IMR-90 (cell line): ENCODE data around the gene GRK5. TPM values are rescaled to one million over a fixed set of nuclear protein-coding genes. Genes with fewer than 3 reads are reported as not detected.

Experiments
- ATAC-seq: fragments of 200-7000 bp; cut with Tn5 transposase; 2 replicates; pipeline ENCODE4 v1.9.1; 2020; ENCODE audit warnings: low read depth, mild to moderate bottlenecking, moderate library complexity
- BruUV-seq: library from RNA; stranded (reverse); fragments of 400-500 nt; replicated peaks from 2 replicates; lab custom pipeline; 2021; lab: Mats Ljungman, UMichigan
- CTCF ChIA-PET: fragments of 300-600 bp; formaldehyde crosslinking; extraction: SDS; loops from one replicate; lab custom pipeline; 2021; ENCODE audit warnings: antibody characterized with exemption; lab: Yijun Ruan, JAX
- POLR2A ChIA-PET: fragments of 300-600 bp; sonication (Branson Sonifier 250); formaldehyde crosslinking; loops from one replicate; lab custom pipeline; 2022; ENCODE audit warnings: antibody characterized with exemption; ENCODE audit not compliant: unreplicated experiment; lab: Charles Lee
- DNase-seq: peaks from one replicate; pipeline ENCODE4 v3.0.0; 2013
- H2AFZ ChIP-seq: replicated peaks from 2 replicates; pipeline ENCODE3; 2013; ENCODE audit warnings: low read length, mild to moderate bottlenecking; ENCODE audit not compliant: poor library complexity
- H2AK5ac ChIP-seq: 2 replicates; pipeline ENCODE4 v1.6.1; 2013; ENCODE audit warnings: low read depth, low read length, inconsistent platforms
- H2AK9ac ChIP-seq: replicated peaks from 2 replicates; pipeline ENCODE3; 2013; ENCODE audit warnings: mild to moderate bottlenecking, low read depth, low read length, moderate library complexity; ENCODE audit not compliant: poor library complexity
- H2BK120ac ChIP-seq: 2 replicates; pipeline ENCODE4 v1.6.1; 2013; ENCODE audit warnings: low read depth, low read length, inconsistent platforms
- H2BK15ac ChIP-seq: 3 replicates; pipeline ENCODE4 v1.6.1; 2013; ENCODE audit warnings: low read depth, low read length, inconsistent platforms
- H2BK20ac ChIP-seq: 2 replicates; pipeline ENCODE4 v1.6.1; 2013; ENCODE audit warnings: low read depth, mild to moderate bottlenecking, inconsistent platforms, low read length, moderate library complexity
- H2BK5ac ChIP-seq: 2 replicates; pipeline ENCODE4 v1.6.1; 2013; ENCODE audit warnings: mild to moderate bottlenecking, low read depth, low read length, inconsistent platforms; ENCODE audit not compliant: poor library complexity, severe bottlenecking
- H3K14ac ChIP-seq: replicated peaks from 2 replicates; pipeline ENCODE4 v1.6.1; 2013; ENCODE audit warnings: low read depth, low read length, inconsistent platforms
- H3K18ac ChIP-seq: 2 replicates; pipeline ENCODE4 v1.6.1; 2013; ENCODE audit warnings: low read depth, low read length, control low read depth
- H3K23ac ChIP-seq: 2 replicates; pipeline ENCODE4 v1.6.1; 2013; ENCODE audit warnings: low read depth, low read length, inconsistent platforms
- H3K27ac ChIP-seq: 2 replicates; pipeline ENCODE4 v1.5.1; 2013; ENCODE audit warnings: mild to moderate bottlenecking, control low read depth, low read length; ENCODE audit not compliant: insufficient read depth
- H3K27me3 ChIP-seq: 2 replicates; pipeline ENCODE4 v1.6.1; 2013; ENCODE audit warnings: low read length; ENCODE audit not compliant: control insufficient read depth, insufficient read depth
- H3K36me3 ChIP-seq: 2 replicates; pipeline ENCODE4 v1.6.1; 2013; ENCODE audit warnings: low read length, mixed read lengths; ENCODE audit not compliant: control insufficient read depth, insufficient read depth
- H3K4ac ChIP-seq: 2 replicates; pipeline ENCODE4 v1.6.1; 2013; ENCODE audit warnings: low read depth, low read length, inconsistent platforms
- H3K4me1 ChIP-seq: 2 replicates; pipeline ENCODE4 v1.6.1; 2013; ENCODE audit warnings: low read length, mixed read lengths; ENCODE audit not compliant: control insufficient read depth, insufficient read depth
- H3K4me2 ChIP-seq: 2 replicates; pipeline ENCODE4 v1.6.1; 2013; ENCODE audit warnings: low read depth, mild to moderate bottlenecking, control low read depth, low read length, moderate library complexity
- H3K4me3 ChIP-seq: 2 replicates; pipeline ENCODE4 v1.5.1; 2013; ENCODE audit warnings: low read depth, mild to moderate bottlenecking, control low read depth, low read length, moderate library complexity; ENCODE audit not compliant: insufficient read depth
- H3K56ac ChIP-seq: 2 replicates; pipeline ENCODE4 v1.6.1; 2013; ENCODE audit warnings: low read length, inconsistent platforms; ENCODE audit not compliant: insufficient read depth; ENCODE audit errors: extremely low read depth
- H3K79me1 ChIP-seq, 2 experiments: 2 replicates each; pipeline ENCODE4 v1.6.1; 2013; ENCODE audit warnings: low read length in 2 of 2, inconsistent platforms in 1 of 2, low read depth in 1 of 2
- H3K9ac ChIP-seq: 2 replicates; pipeline ENCODE4 v1.6.1; 2013; ENCODE audit warnings: low read depth, low read length, control low read depth
- H3K9me1 ChIP-seq: 2 replicates; pipeline ENCODE4 v1.6.1; 2013; ENCODE audit warnings: low read length, inconsistent platforms; ENCODE audit not compliant: insufficient read depth
- H3K9me3 ChIP-seq: 2 replicates; pipeline ENCODE4 v1.6.1; 2013; ENCODE audit warnings: low read length; ENCODE audit not compliant: control insufficient read depth, insufficient read depth
- H4K20me1 ChIP-seq: 2 replicates; pipeline ENCODE4 v1.6.1; 2013; ENCODE audit warnings: low read length, inconsistent platforms; ENCODE audit not compliant: insufficient read depth
- H4K5ac ChIP-seq: 2 replicates; pipeline ENCODE4 v1.6.1; 2013; ENCODE audit warnings: mild to moderate bottlenecking, low read depth, low read length, control low read depth
- H4K8ac ChIP-seq, 2 experiments: 2 replicates each; pipeline ENCODE4 v1.6.1; 2013; ENCODE audit warnings: low read depth in 2 of 2, low read length in 2 of 2, control low read depth in 1 of 2, inconsistent platforms in 1 of 2
- H4K91ac ChIP-seq: 2 replicates; pipeline ENCODE4 v1.6.1; 2013; ENCODE audit warnings: low read depth, low read length, inconsistent platforms; ENCODE audit not compliant: insufficient read depth
- CEBPB ChIP-seq: IDR thresholded peaks from 2 replicates; pipeline ENCODE4 v1.6.1; 2012; ENCODE audit warnings: low read depth, low read length, improper control_type of control experiment
- ELK1 ChIP-seq: fragments of 150-350 bp; IDR thresholded peaks from 2 replicates; pipeline ENCODE4 v1.6.1; 2016; ENCODE audit warnings: low read depth, mild to moderate bottlenecking, low read length, moderate library complexity, borderline replicate concordance
- FOS ChIP-seq: fragments of 150-350 bp; IDR thresholded peaks from 2 replicates; pipeline ENCODE4 v1.6.1; 2016; ENCODE audit warnings: low read depth, low read length
- MAFK ChIP-seq: IDR thresholded peaks from 2 replicates; pipeline ENCODE4 v1.6.1; 2012; ENCODE audit warnings: low read depth, low read length, improper control_type of control experiment
- MAZ ChIP-seq: IDR thresholded peaks from 2 replicates; pipeline ENCODE4 v1.6.1; 2012; ENCODE audit warnings: low read depth, mild to moderate bottlenecking, low read length, improper control_type of control experiment, moderate library complexity, borderline replicate concordance
- MXI1 ChIP-seq: IDR thresholded peaks from 2 replicates; pipeline ENCODE4 v1.6.1; 2012; ENCODE audit warnings: low read depth, mild to moderate bottlenecking, low read length, moderate library complexity, borderline replicate concordance
- NFE2L2 ChIP-seq: fragments of 150-350 bp; IDR thresholded peaks from 2 replicates; pipeline ENCODE4 v1.6.1; 2016; ENCODE audit warnings: low read depth, mild to moderate bottlenecking, low read length
- POLR2A ChIP-seq: IDR thresholded peaks from 2 replicates; pipeline ENCODE4 v1.6.1; 2012; ENCODE audit warnings: mild to moderate bottlenecking, low read depth, low read length
- RAD21 ChIP-seq: IDR thresholded peaks from 2 replicates; pipeline ENCODE4 v1.6.1; 2012; ENCODE audit warnings: low read length, improper control_type of control experiment
- RCOR1 ChIP-seq: IDR thresholded peaks from 2 replicates; pipeline ENCODE4 v1.6.1; 2012; ENCODE audit warnings: mild to moderate bottlenecking, low read length, improper control_type of control experiment; ENCODE audit not compliant: insufficient replicate concordance
- SMC3 ChIP-seq: fragments of 150-350 bp; IDR thresholded peaks from 2 replicates; pipeline ENCODE4 v1.6.1; 2016; ENCODE audit warnings: low read depth, mild to moderate bottlenecking, antibody characterized with exemption, low read length, moderate library complexity
- USF2 ChIP-seq: fragments of 150-350 bp; IDR thresholded peaks from 2 replicates; pipeline ENCODE4 v1.6.1; 2017; ENCODE audit warnings: mild to moderate bottlenecking, antibody characterized with exemption, low read length, low read depth
- WGBS, 2 experiments: methylation state at CpG; one replicate each; pipeline versions ENCODE4 v1.1.5 to v1.1.7; 2013; ENCODE audit warnings: missing lambda C conversion rate in 2 of 2; ENCODE audit not compliant: insufficient read length in 1 of 2; ENCODE audit errors: extremely low coverage in 2 of 2; 5-methylcytosine and 5-hydroxymethylcytosine counted together
- dilution Hi-C: fragments of 300-500 bp; cut with HindIII; formaldehyde crosslinking; loops from one replicate; pipeline ENCODE4 v1.14.3; 2018; ENCODE audit warnings: low sequenced_read_pairs; ENCODE audit not compliant: unreplicated experiment
- in situ Hi-C: fragments of 300-500 bp; cut with MboI; formaldehyde crosslinking; loops from 3 replicates; pipeline ENCODE4 v1.14.3; 2019; ENCODE audit warnings: low sequenced_read_pairs, inconsistent platforms, mixed read lengths
- intact Hi-C: fragments of 100-400 bp; cut with micrococcal nuclease; formaldehyde crosslinking; loops from 2 replicates; pipeline ENCODE4 v1.10.0; 2022
- polyA plus RNA-seq, 3 experiments: library from polyadenylated mRNA; depleted of rRNA; stranded (reverse); fragments of >200 nt; gene quantifications; 2 replicates each; pipeline ENCODE4 v1.2.3, GENCODE V29; 2012; ENCODE audit warnings: low replicate concordance in 1 of 3
- total RNA-seq: library from RNA; depleted of rRNA; stranded (reverse); fragments of >200 nt; gene quantifications from 2 replicates; pipeline ENCODE4 v1.2.3, GENCODE V29; 2012

The GRK5 gene
- total and polyA plus RNA-seq, 2 of the 4 experiments (the other 2 are of a cell fraction): 12.9 to 16.3 TPM

DNA sequence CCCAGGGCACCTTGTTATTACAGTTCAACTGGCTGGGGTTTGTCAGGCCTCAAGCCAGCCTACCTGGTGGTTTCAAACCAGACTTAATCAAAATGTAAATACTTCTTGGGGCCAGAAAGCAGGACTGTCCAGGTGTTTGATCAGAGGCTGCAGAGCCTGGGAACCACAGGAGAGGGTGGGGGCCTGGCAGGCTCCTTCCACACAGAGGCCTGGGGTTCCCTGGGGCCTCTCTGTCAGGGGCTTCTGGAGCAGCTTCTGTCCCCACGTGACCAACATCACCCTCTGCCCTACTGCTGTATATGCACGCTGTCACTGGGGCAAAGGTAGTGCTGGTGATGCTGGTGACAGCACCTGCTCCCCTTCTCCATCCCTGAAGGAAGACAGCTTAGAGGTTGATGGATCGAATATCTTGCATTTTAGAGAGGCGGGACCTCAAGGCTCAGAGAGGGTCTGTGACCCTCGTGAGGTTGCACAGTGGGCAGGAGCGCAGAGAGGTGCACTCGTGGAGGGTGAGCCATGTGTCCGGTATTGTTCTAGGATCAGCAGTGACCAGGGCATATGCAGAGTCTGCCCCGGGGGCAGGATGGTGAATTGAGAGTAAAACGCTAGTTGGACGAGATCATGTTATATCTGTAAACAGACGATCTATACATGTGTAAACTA is 95.4 kb downstream of the GRK5 start:
- no peak for TF ChIP-seq RCOR1
- no peak for TF ChIP-seq USF2
- no peak for TF ChIP-seq FOS
- TF ChIP-seq SMC3: no peak
- TF ChIP-seq POLR2A: no peak
- TF ChIP-seq ELK1: no peak
- TF ChIP-seq NFE2L2: no peak
- TF ChIP-seq MAZ: no peak
- TF ChIP-seq MXI1: no peak
- TF ChIP-seq CEBPB: no peak
- no peak for TF ChIP-seq MAFK
- no peak for TF ChIP-seq RAD21
- Histone ChIP-seq H4K5ac (no peak overlapping the region), H2AK9ac (no peak overlapping the region), H3K4me3 (no peak overlapping the region), H3K14ac (no peak overlapping the region), H2AFZ (no peak overlapping the region), H3K23ac (no peak overlapping the region), H3K56ac (no peak overlapping the region), H3K9ac (no peak overlapping the region), H3K79me1 (peaks cover 51 to 95% of the 10 kb centered on the region in 2 experiments), H2BK15ac (no peak overlapping the region), H3K4me2 (no peak overlapping the region), H3K4me1 (peaks cover 26% of the 10 kb centered on the region), H3K27ac (no peak overlapping the region), H4K8ac (no peak overlapping the region), H2BK120ac (no peak overlapping the region), H2AK5ac (no peak overlapping the region), H4K91ac (no peak overlapping the region), H2BK5ac (no peak overlapping the region), H3K9me3 (peaks cover 3% of the 10 kb centered on the region), H3K9me1 (peaks cover 42% of the 10 kb centered on the region), H3K27me3 (no peaks in the 10 kb centered on the region), H3K4ac (no peak overlapping the region), H3K36me3 (peaks cover 16% of the 10 kb centered on the region), H3K18ac (no peak overlapping the region), H4K20me1 (peaks cover 99% of the 10 kb centered on the region), H2BK20ac (no peak overlapping the region)
- intact Hi-C loops: no loop called here
- WGBS, 2 experiments: 83% methylated on average over 7 of the region's 12 CpGs; no CpG with 5 or more reads in 1 of the 2 experiments
- no TSS peak for BruUV-seq
- DNase-seq: no peak
- dilution Hi-C loops: no loop called here
- ChIA-PET CTCF (no interaction called here), POLR2A (no interaction called here)
- in situ Hi-C loops: no loop called here
- ATAC-seq: no peak
